Measurements from ENCODE around the gene SH3PXD2B. TPM values are rescaled to one million over a fixed set of nuclear protein-coding genes. Genes with fewer than 3 reads are reported as not detected.

The SH3PXD2B gene
- total and polyA plus RNA-seq, 2 of the 13 experiments (the other 11 are each of a cell fraction or from before 2014, with no cell fraction given): 3.4 to 4.6 TPM

- in situ Hi-C loops (cut with HindIII; ENCODE audit: extremely low pct_ligation_motif_present, low pct_unique_long_range_greater_than_20kb): no loop called here
- Histone ChIP-seq H3K27ac (ENCODE audit: extremely low read length, insufficient read depth, low read length) (no peak overlapping the region), H3K27me3 (ENCODE audit: control insufficient read depth in 1 of 2, insufficient read depth in 2 of 2, low read length in 2 of 2) (no peaks in the 10 kb centered on the region; a peak in 1 of 5 replicates), H3K36me3 (replicated peaks in 1 of 2; ENCODE audit: control insufficient read depth in 1 of 2, insufficient read depth in 2 of 2, low read length in 2 of 2) (no peaks in the 10 kb centered on the region), H3K9ac (ENCODE audit: insufficient read depth, low read depth, low read length) (no peak overlapping the region), H2AFZ (ENCODE audit: low read length) (no peak overlapping the region), H3K4me3 (replicated peaks in 1 of 3; ENCODE audit: insufficient read depth in 1 of 3, low read depth in 2 of 3, low read length in 3 of 3) (no peak overlapping the region), H4K20me1 (ENCODE audit: insufficient read depth, low read length) (no peaks in the 10 kb centered on the region), H3K4me2 (ENCODE audit: low read depth, low read length) (no peak overlapping the region), H3K4me1 (ENCODE audit: insufficient read depth, low read length) (peaks cover 34% of the 10 kb centered on the region), H3K79me2 (ENCODE audit: insufficient read depth, low read length) (no peaks in the 10 kb centered on the region), H3K9me3 (ENCODE audit: low read length) (no peaks in the 10 kb centered on the region)
- no peak for TF ChIP-seq ZEB1 (IDR thresholded peaks at IDR 0.05; ENCODE audit: insufficient replicate concordance, low read depth)
- no peak for TF ChIP-seq HNRNPH1 (optimal IDR thresholded peaks at IDR 0.05; ENCODE audit: low read depth, low read length)
- no peak for TF ChIP-seq NR2F6 (IDR thresholded peaks at IDR 0.05)
- no peak for TF ChIP-seq NR2F6 (CRISPR knock-in tag; IDR thresholded peaks at IDR 0.05)
- no peak for TF ChIP-seq TBP (CRISPR knock-in tag; IDR thresholded peaks at IDR 0.05)
- no peak for TF ChIP-seq ZBTB3 (CRISPR knock-in tag; IDR thresholded peaks at IDR 0.05; ENCODE audit: borderline replicate concordance, low read depth)
- TF ChIP-seq ZKSCAN5 (CRISPR knock-in tag; IDR thresholded peaks at IDR 0.05): no peak
- TF ChIP-seq GATA4 (IDR thresholded peaks at IDR 0.05; ENCODE audit: borderline replicate concordance, low read depth): no peak
- no peak for FAIRE-seq
- peak; percentile 23 for DNase-seq (ENCODE audit: low spot score)
- ChIA-PET CTCF (ENCODE audit: low intra/inter-chr PET ratio, low total read pairs) (no interaction called here), POLR2A (interaction anchor here (1.1 kb wide), 1 partner anchor 12 kb away, joined by 3 read pairs; no protein-coding TSS in a partner anchor)
- 81% methylated on average over 14 of the region's 14 CpGs for WGBS (ENCODE audit: low lambda C conversion rate)
- peak; percentile 36 for ATAC-seq
- BruUV-seq (replicated peaks): no TSS peak
- intact Hi-C loops (cut with micrococcal nuclease; ENCODE audit: unreplicated experiment): no loop called here
These were observed 16.6 kb downstream of the SH3PXD2B start for GRCh38 chr5:172437445-172438318.

- WGBS (ENCODE audit: low lambda C conversion rate): 89% methylated on average over 9 of the region's 9 CpGs
- no peak overlapping the region for H3K4me3 ChIP-seq (replicated peaks in 1 of 3; ENCODE audit: insufficient read depth in 1 of 3, low read depth in 2 of 3, low read length in 3 of 3)
- DNase-seq (ENCODE audit: low spot score) (no peak), ATAC-seq (no peak), FAIRE-seq (no peak)
- peaks cover 38% of the 10 kb centered on the region for H3K4me1 ChIP-seq (ENCODE audit: insufficient read depth, low read length)
- in situ Hi-C loops (cut with HindIII; ENCODE audit: extremely low pct_ligation_motif_present, low pct_unique_long_range_greater_than_20kb) (no loop called here), intact Hi-C loops (cut with micrococcal nuclease; ENCODE audit: unreplicated experiment) (no loop called here)
- ChIA-PET POLR2A (no interaction called here), CTCF (ENCODE audit: low intra/inter-chr PET ratio, low total read pairs) (no interaction called here)
- H3K4me2 ChIP-seq (ENCODE audit: low read depth, low read length): no peak overlapping the region
- no peak overlapping the region for H2AFZ ChIP-seq (ENCODE audit: low read length)
- TF ChIP-seq MXD1 (CRISPR knock-in tag; IDR thresholded peaks at IDR 0.05) (no peak), ZNF20 (CRISPR knock-in tag; IDR thresholded peaks at IDR 0.05) (no peak), ZNF770 (CRISPR knock-in tag; IDR thresholded peaks at IDR 0.05) (no peak), IRF2 (CRISPR knock-in tag; IDR thresholded peaks at IDR 0.05) (no peak), ZIK1 (CRISPR knock-in tag; IDR thresholded peaks at IDR 0.05; ENCODE audit: borderline replicate concordance, low read depth) (no peak), ZBTB8A (CRISPR knock-in tag; IDR thresholded peaks at IDR 0.05; ENCODE audit: borderline replicate concordance, low read depth) (no peak)
- H3K79me2 ChIP-seq (ENCODE audit: insufficient read depth, low read length): no peaks in the 10 kb centered on the region
- H3K27ac ChIP-seq (ENCODE audit: extremely low read length, insufficient read depth, low read length): no peak overlapping the region
- no TSS peak for BruUV-seq (replicated peaks)
- H3K9ac ChIP-seq (ENCODE audit: insufficient read depth, low read depth, low read length): no peak overlapping the region
- H3K36me3 ChIP-seq (replicated peaks in 1 of 2; ENCODE audit: control insufficient read depth in 1 of 2, insufficient read depth in 2 of 2, low read length in 2 of 2): no peaks in the 10 kb centered on the region
- H3K27me3 ChIP-seq (ENCODE audit: control insufficient read depth in 1 of 2, insufficient read depth in 2 of 2, low read length in 2 of 2): no peaks in the 10 kb centered on the region; a peak in 1 of 5 replicates
- no peaks in the 10 kb centered on the region for H4K20me1 ChIP-seq (ENCODE audit: insufficient read depth, low read length)
- H3K9me3 ChIP-seq (ENCODE audit: low read length): no peaks in the 10 kb centered on the region
These were observed 17.4 kb downstream of the SH3PXD2B start for GRCh38 chr5:172436879-172437369.
